Measurements from ENCODE around the gene LRRC43.

LRRC43 gene

GRCh38 chr12:122205053-122205925 is 22.4 kb downstream of the LRRC43 start:
- H3K4me3 ChIP-seq (ENCODE audit: low read length): no peak overlapping the region
- DNase-seq (ENCODE audit: low read depth): no peak
- TF ChIP-seq, protein P1, sequence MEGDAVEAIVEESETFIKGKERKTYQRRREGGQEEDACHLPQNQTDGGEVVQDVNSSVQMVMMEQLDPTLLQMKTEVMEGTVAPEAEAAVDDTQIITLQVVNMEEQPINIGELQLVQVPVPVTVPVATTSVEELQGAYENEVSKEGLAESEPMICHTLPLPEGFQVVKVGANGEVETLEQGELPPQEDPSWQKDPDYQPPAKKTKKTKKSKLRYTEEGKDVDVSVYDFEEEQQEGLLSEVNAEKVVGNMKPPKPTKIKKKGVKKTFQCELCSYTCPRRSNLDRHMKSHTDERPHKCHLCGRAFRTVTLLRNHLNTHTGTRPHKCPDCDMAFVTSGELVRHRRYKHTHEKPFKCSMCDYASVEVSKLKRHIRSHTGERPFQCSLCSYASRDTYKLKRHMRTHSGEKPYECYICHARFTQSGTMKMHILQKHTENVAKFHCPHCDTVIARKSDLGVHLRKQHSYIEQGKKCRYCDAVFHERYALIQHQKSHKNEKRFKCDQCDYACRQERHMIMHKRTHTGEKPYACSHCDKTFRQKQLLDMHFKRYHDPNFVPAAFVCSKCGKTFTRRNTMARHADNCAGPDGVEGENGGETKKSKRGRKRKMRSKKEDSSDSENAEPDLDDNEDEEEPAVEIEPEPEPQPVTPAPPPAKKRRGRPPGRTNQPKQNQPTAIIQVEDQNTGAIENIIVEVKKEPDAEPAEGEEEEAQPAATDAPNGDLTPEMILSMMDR (conservative IDR thresholded peaks at IDR 0.05; ENCODE audit: low read depth, low read length): no peak

GRCh38 chr12:122206111-122206881 is 23.4 kb downstream of the LRRC43 start:
- TF ChIP-seq, protein P1 (conservative IDR thresholded peaks at IDR 0.05; ENCODE audit: low read depth, low read length): no peak

DNA sequence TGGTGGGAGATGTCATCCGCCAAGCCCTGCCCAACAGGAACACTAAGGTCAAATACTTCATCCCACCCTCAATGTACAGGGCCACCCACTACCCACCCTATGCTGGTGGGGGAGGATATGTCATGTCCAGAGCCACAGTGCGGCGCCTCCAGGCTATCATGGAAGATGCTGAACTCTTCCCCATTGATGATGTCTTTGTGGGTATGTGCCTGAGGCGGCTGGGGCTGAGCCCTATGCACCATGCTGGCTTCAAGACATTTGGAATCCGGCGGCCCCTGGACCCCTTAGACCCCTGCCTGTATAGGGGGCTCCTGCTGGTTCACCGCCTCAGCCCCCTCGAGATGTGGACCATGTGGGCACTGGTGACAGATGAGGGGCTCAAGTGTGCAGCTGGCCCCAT is 24.1 kb downstream of the LRRC43 start:
- H3K4me3 ChIP-seq (ENCODE audit: low read length): no peak overlapping the region
- TF ChIP-seq, protein P1 (conservative IDR thresholded peaks at IDR 0.05; ENCODE audit: low read depth, low read length): no peak
- DNase-seq (ENCODE audit: low read depth): no peak

More at GRCh38 chr12:122206111-122206881, 23.4 kb downstream of the LRRC43 start:
- DNase-seq (ENCODE audit: low read depth): no peak
- no peak overlapping the region for H3K4me3 ChIP-seq (ENCODE audit: low read length)

GRCh38 chr12:122207391-122207790 is 24.5 kb downstream of the LRRC43 start:
- no peak overlapping the region for H3K4me3 ChIP-seq (ENCODE audit: low read length)
- DNase-seq (ENCODE audit: low read depth): no peak
- TF ChIP-seq, protein P1 (conservative IDR thresholded peaks at IDR 0.05; ENCODE audit: low read depth, low read length): no peak

DNA sequence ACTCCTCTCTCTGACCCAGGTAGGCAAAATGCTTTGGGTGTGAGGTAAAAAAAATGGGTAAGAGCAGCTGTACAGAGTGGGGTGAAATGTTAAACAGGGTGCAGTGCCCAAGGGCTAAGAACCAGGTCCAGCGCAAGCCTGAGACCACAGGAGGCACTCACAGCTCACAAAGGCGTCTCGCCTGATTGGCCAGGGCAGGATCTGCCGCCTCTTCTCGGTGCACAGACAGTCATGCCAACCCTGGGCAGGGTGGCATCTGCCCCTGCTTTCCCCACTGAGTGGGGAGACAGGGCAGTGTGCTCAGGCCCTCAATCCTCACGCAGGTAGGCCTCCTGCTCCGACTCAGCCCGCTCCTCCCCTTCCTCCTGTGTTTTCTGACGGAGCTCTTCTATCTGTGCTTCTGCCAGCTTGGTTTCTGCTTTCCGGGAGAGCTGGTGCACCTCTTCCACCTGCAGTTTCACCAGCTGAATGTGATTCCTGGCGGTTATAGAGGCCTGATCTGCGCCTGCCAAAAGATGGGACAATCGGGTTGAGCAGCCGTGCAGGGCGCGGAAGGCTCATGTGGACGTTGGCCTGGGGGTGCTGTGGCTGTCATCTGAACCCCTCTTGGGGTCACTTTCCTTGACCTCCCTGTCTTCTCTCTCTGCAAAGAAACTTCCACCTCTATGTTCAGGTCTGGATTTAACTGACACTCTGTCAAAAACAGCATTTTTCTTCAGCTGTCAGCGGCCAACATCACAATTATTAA is 25.3 kb downstream of the LRRC43 start:
- no peak overlapping the region for H3K4me3 ChIP-seq (ENCODE audit: low read length)
- DNase-seq (ENCODE audit: low read depth): no peak
- TF ChIP-seq, protein P1 (conservative IDR thresholded peaks at IDR 0.05; ENCODE audit: low read depth, low read length): no peak

DNA sequence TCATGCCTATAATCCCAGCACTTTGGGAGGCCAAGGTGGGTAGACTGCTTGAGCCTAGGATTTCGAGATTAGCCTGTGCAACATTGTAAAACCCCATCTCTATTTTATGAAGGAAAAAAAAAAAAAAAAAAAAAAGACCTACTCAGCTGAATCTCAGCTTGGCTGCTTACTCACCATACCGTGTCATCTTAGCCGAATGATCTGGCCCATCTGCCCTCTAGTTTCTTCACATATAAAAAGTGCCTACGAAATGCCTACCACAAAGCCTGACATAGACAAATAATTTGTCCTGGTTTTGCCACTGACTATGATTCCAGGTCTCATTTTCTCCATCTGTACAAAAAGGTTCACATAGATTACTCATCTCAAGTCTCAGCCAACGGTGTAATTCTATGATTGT is 32.8 kb downstream of the LRRC43 start:
- no peak for DNase-seq (ENCODE audit: low read depth)
- no peak overlapping the region for H3K4me3 ChIP-seq (ENCODE audit: low read length)
- TF ChIP-seq, protein P1 (conservative IDR thresholded peaks at IDR 0.05; ENCODE audit: low read depth, low read length): no peak

Measured in retinal pigment epithelial cell (primary cell).